ENCODE data around the gene RPS21. TPM values are rescaled to one million over a fixed set of nuclear protein-coding genes. Genes with fewer than 3 reads are reported as not detected.
"Not testable (repeated sequence)": the region's sequence is repeated elsewhere in the genome, so short reads cannot be mapped to it uniquely, and the experiment has no call there.

RPS21 gene
- total RNA-seq, 1 donor from 2014 or later = 1,418 TPM

DNA sequence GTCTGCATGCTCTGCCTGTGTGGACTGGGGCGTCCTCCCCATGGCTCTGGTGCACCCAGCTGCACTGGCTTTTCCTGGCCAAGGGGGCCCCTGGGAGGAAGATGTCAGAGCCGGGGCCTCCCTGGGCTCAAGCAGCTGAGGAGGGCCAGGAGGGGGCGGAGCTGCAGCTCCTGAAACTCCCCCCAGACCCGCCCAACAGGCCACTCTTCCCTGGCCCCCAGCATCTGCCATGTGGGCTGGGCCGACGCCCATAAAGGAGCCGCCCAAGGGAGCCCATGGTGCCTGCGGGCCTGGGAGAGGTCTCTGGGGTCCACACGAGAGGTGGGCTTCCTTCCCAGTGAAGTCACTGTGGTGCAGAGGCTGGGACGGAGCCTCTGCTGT, 36.4 kb downstream of the RPS21 start:
- Histone ChIP-seq H3K4me1 (ENCODE audit: control insufficient read depth in 3 of 3, insufficient read depth in 3 of 3, low read length in 3 of 3) (no peaks in the 10 kb centered on the region), H3K9ac (ENCODE audit: low read depth in 1 of 3, low read length in 3 of 3) (no peak overlapping the region), H3K27me3 (ENCODE audit: control insufficient read depth in 3 of 3, insufficient read depth in 3 of 3, low read length in 3 of 3) (peaks cover 16 to 53% (median 39%) of the 10 kb centered on the region in 3 donors), H3K36me3 (ENCODE audit: control insufficient read depth in 3 of 3, insufficient read depth in 3 of 3, low read length in 3 of 3) (no peaks in the 10 kb centered on the region), H3K9me3 (ENCODE audit: control insufficient read depth in 3 of 3, low read length in 3 of 3) (peaks cover 0 to 3% (median 0%) of the 10 kb centered on the region in 3 donors), H3K4me3 (ENCODE audit: low read length in 3 of 3) (no peak overlapping the region), H3K27ac (ENCODE audit: low read depth, low read length) (no peak overlapping the region)

DNA sequence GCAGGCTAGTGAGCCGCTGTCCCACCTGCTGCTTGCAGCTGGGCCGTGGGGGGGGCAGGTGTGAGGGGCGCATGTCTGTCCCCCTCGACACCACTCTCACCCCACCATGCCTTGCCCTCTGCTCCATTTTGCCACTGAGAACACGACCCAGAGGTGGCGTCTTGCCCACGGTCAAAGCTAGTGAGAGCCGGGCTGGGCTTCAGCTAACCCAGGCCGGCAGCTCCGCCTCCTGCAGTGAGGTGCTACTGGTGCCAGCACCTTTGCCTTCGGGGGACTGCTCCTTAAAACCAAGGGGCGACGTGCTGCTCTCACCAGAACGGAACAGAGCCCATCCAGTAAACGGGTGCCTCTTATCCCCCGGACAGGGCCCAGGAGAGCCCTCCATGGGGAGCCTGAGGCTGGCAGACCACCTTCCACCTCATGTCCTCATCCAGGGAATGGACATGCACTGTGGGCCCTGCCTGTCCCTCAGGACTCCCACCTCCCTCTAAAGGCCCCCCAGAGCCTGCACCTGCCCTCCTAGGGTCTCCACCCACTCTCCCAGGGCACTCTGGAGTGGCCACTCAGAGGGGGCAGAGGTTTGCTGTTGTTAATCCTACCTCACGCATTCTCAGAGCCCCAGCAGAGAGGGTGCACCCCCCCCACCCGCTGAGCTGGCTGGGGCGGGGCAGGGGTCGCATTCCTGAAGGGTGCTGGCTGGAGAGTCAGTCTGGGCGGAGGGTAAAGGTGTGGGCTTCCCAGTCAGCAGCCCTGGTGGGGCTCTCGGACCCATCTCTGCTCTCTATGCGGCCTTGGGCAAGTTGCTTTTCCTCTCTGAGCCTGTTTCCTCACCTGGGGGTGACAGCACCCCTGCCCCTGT, 37.6 kb downstream of the RPS21 start:
- peaks cover 0 to 3% (median 0%) of the 10 kb centered on the region in 3 donors for H3K9me3 ChIP-seq (ENCODE audit: control insufficient read depth in 3 of 3, low read length in 3 of 3)
- H3K4me3 ChIP-seq (ENCODE audit: low read length in 3 of 3) = no peak overlapping the region
- H3K9ac ChIP-seq (ENCODE audit: low read depth in 1 of 3, low read length in 3 of 3) = no peak overlapping the region
- H3K27ac ChIP-seq (ENCODE audit: low read depth, low read length) = no peak overlapping the region
- no peaks in the 10 kb centered on the region for H3K4me1 ChIP-seq (ENCODE audit: control insufficient read depth in 3 of 3, insufficient read depth in 3 of 3, low read length in 3 of 3)
- H3K27me3 ChIP-seq (ENCODE audit: control insufficient read depth in 3 of 3, insufficient read depth in 3 of 3, low read length in 3 of 3) = peaks cover 22 to 58% (median 43%) of the 10 kb centered on the region in 3 donors
- no peaks in the 10 kb centered on the region for H3K36me3 ChIP-seq (ENCODE audit: control insufficient read depth in 3 of 3, insufficient read depth in 3 of 3, low read length in 3 of 3)

DNA sequence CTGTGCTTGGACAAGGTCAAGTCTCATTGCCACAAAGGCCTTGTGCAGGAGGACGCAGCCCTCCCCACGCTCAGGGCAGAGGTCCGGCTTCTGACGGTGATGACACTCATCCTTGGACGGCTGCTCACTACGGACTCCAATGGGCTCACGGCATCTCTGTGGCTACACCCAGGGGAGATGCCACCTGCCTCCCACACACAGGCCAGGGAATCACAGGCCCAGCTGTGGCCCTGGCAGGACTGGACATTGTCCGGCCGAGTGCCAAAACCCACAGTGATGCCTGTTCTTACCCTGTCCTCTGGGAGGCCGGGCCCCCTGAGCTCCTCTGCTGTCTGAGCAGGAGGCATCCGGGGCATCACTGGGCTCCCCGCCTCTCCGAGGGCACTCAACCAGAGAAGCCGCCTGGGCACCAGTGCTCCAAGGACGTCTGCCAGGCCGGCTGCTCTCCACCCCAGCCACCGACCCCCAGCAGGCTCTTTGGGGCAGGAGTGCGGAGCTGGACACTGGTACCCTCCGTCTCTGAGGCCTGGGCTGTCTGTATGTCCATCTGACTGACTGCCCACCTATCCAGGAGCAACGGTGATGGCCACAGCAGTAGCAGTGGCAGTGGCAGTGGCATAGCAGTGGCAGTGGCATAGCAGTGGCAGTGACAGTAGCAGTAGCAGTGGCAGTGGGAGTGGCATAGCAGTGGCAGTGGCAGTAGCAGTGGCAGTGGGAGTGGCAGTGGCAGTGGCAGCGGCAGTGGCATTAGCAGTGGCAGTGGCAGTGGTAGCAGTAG, 38.6 kb downstream of the RPS21 start:
- H3K36me3 ChIP-seq (ENCODE audit: control insufficient read depth in 3 of 3, insufficient read depth in 3 of 3, low read length in 3 of 3) = no peaks in the 10 kb centered on the region
- no peak overlapping the region for H3K27ac ChIP-seq (ENCODE audit: low read depth, low read length)
- no peak overlapping the region for H3K4me3 ChIP-seq (ENCODE audit: low read length in 3 of 3)
- peaks cover 0 to 3% (median 0%) of the 10 kb centered on the region in 3 donors for H3K9me3 ChIP-seq (ENCODE audit: control insufficient read depth in 3 of 3, low read length in 3 of 3)
- H3K9ac ChIP-seq (ENCODE audit: low read depth in 1 of 3, low read length in 3 of 3) = no peak overlapping the region
- H3K27me3 ChIP-seq (ENCODE audit: control insufficient read depth in 3 of 3, insufficient read depth in 3 of 3, low read length in 3 of 3) = peaks cover 22 to 64% (median 52%) of the 10 kb centered on the region in 3 donors
- H3K4me1 ChIP-seq (ENCODE audit: control insufficient read depth in 3 of 3, insufficient read depth in 3 of 3, low read length in 3 of 3) = no peaks in the 10 kb centered on the region

DNA sequence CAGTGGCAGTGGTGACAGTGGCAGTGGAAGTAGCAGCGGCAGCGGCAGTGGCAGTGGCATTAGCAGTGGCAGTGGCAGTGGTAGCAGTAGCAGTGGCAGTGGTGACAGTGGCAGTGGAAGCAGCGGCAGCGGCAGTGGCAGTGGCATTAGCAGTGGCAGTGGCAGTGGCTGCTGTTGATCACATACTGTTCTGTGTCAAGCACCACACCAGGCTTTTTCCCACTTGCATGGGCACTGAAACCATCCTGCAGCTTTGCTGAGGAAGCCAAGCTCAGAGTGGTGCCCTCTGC, 39.1 kb downstream of the RPS21 start:
- H3K4me1 ChIP-seq (ENCODE audit: control insufficient read depth in 3 of 3, insufficient read depth in 3 of 3, low read length in 3 of 3); H3K9me3 ChIP-seq (ENCODE audit: control insufficient read depth in 3 of 3, low read length in 3 of 3); H3K4me3 ChIP-seq (ENCODE audit: low read length in 3 of 3); H3K27ac ChIP-seq (ENCODE audit: low read depth, low read length); H3K9ac ChIP-seq (ENCODE audit: low read depth in 1 of 3, low read length in 3 of 3); H3K36me3 ChIP-seq (ENCODE audit: control insufficient read depth in 3 of 3, insufficient read depth in 3 of 3, low read length in 3 of 3): not testable (repeated sequence)
- H3K27me3 ChIP-seq (ENCODE audit: control insufficient read depth in 3 of 3, insufficient read depth in 3 of 3, low read length in 3 of 3) = peaks cover 22 to 65% (median 52%) of the 10 kb centered on the region in 3 donors

DNA sequence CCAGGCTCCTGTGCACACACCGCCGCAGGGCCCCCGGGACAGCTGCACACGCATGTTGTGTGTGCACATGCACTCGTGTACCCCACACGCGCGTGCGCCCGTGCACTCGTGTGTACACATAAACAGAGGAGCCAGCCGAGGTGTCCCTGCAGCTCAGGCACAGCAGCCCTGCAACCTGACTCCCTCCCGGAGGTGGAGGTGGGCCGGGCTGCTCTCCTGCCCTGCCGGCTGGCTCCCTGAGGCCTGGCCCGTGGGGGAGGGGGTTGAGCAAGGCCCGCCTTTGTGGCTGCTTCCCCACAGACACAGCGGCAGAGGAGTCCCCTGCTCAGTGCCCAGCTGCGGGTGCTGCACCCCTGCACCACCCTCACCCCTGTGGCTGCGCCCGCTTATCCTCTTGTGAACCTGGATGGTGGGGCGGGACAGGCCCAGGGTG, 39.8 kb downstream of the RPS21 start:
- H3K27ac ChIP-seq (ENCODE audit: low read depth, low read length) = no peak overlapping the region
- H3K27me3 ChIP-seq (ENCODE audit: control insufficient read depth in 3 of 3, insufficient read depth in 3 of 3, low read length in 3 of 3) = peaks cover 22 to 62% (median 52%) of the 10 kb centered on the region in 3 donors

DNA sequence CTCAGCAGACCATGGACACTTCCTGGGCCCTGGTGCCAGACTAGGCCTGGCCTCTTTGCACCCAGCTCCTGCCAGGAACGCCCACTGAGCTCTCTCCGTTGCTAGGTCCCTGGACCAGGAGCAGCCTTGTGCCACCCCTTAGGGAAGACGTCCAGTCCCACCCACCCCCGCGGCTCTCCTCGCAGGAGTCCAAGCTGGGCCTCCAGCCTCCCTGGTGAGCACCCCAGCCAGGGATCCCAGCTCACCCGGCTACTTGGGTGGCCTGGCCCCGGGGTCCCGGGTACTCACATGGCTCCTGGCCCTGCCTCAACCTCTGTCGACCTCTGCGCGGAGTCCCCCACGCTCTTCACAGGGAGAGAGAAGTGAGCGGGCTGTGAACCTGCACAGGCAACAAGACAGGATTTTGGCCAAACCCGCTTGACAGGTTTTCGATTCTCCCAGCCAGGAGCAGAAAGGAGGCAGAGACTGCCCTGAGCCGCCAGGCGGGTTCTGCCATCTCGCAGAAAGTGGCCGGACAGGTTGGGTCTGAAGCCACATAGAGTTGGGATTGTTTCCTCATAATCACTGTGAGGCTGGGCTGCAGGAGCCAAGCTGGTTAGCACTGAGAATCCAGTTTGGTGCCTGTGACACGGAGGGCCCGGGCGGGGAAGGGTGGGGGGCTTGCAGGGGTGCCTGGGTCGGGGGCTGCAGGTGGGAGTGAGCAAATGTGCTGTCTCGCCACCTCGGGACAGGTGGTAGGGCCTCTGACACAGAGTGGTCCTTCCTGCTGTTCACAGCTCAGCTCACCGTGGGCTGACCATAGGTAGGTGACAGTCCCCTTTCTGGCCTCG, 40.5 kb downstream of the RPS21 start, which contains the start of gene RBBP8NL:
Gene RBBP8NL (minus strand): TSS at position 368 of the 830 bp plus-strand sequence. CDS start 7,892 bp downstream, outside the sequence.
- peaks cover 22 to 61% (median 56%) of the 10 kb centered on the region in 3 donors for H3K27me3 ChIP-seq (ENCODE audit: control insufficient read depth in 3 of 3, insufficient read depth in 3 of 3, low read length in 3 of 3)
- H3K4me1 ChIP-seq (ENCODE audit: control insufficient read depth in 3 of 3, insufficient read depth in 3 of 3, low read length in 3 of 3) = no peaks in the 10 kb centered on the region
- no peaks in the 10 kb centered on the region for H3K36me3 ChIP-seq (ENCODE audit: control insufficient read depth in 3 of 3, insufficient read depth in 3 of 3, low read length in 3 of 3)
- H3K9ac ChIP-seq (ENCODE audit: low read depth in 1 of 3, low read length in 3 of 3) = no peak within 1 kb of the TSS
- no peak within 1 kb of the TSS for H3K4me3 ChIP-seq (ENCODE audit: low read length in 3 of 3)
- H3K27ac ChIP-seq (ENCODE audit: low read depth, low read length) = no peak within 1 kb of the TSS
- no peaks in the 10 kb centered on the region for H3K9me3 ChIP-seq (ENCODE audit: control insufficient read depth in 3 of 3, low read length in 3 of 3)

More for the DNA sequence above, 39.8 kb downstream of the RPS21 start:
- H3K4me3 ChIP-seq (ENCODE audit: low read length in 3 of 3) = no peak overlapping the region
- no peaks in the 10 kb centered on the region for H3K9me3 ChIP-seq (ENCODE audit: control insufficient read depth in 3 of 3, low read length in 3 of 3)
- no peaks in the 10 kb centered on the region for H3K36me3 ChIP-seq (ENCODE audit: control insufficient read depth in 3 of 3, insufficient read depth in 3 of 3, low read length in 3 of 3)
- no peak overlapping the region for H3K9ac ChIP-seq (ENCODE audit: low read depth in 1 of 3, low read length in 3 of 3)
- no peaks in the 10 kb centered on the region for H3K4me1 ChIP-seq (ENCODE audit: control insufficient read depth in 3 of 3, insufficient read depth in 3 of 3, low read length in 3 of 3)

DNA sequence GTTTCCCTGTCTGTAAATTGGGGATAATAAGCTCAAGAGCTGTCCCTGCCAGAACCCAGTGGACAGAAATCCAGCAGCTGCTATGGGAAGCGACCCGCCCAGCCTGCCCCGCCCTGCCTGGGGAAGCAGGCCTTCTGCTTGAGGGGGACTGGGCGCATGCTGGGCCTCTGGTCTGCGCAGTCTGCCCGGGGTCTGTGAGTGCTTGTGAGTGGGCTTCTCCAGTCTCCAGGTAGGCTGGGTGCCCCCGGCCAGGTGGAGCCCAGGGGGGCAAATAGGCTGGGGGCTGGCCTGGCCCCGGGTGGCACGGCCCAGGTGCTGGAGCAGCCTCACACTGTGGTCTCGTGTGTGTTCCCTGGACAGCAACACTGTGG, 41.1 kb downstream of the RPS21 start:
- Histone ChIP-seq H3K4me1 (ENCODE audit: control insufficient read depth in 3 of 3, insufficient read depth in 3 of 3, low read length in 3 of 3) (no peaks in the 10 kb centered on the region), H3K27me3 (ENCODE audit: control insufficient read depth in 3 of 3, insufficient read depth in 3 of 3, low read length in 3 of 3) (peaks cover 22 to 57% (median 52%) of the 10 kb centered on the region in 3 donors), H3K4me3 (ENCODE audit: low read length in 3 of 3) (no peak overlapping the region), H3K9ac (ENCODE audit: low read depth in 1 of 3, low read length in 3 of 3) (no peak overlapping the region), H3K9me3 (ENCODE audit: control insufficient read depth in 3 of 3, low read length in 3 of 3) (no peaks in the 10 kb centered on the region), H3K27ac (ENCODE audit: low read depth, low read length) (no peak overlapping the region), H3K36me3 (ENCODE audit: control insufficient read depth in 3 of 3, insufficient read depth in 3 of 3, low read length in 3 of 3) (no peaks in the 10 kb centered on the region)

DNA sequence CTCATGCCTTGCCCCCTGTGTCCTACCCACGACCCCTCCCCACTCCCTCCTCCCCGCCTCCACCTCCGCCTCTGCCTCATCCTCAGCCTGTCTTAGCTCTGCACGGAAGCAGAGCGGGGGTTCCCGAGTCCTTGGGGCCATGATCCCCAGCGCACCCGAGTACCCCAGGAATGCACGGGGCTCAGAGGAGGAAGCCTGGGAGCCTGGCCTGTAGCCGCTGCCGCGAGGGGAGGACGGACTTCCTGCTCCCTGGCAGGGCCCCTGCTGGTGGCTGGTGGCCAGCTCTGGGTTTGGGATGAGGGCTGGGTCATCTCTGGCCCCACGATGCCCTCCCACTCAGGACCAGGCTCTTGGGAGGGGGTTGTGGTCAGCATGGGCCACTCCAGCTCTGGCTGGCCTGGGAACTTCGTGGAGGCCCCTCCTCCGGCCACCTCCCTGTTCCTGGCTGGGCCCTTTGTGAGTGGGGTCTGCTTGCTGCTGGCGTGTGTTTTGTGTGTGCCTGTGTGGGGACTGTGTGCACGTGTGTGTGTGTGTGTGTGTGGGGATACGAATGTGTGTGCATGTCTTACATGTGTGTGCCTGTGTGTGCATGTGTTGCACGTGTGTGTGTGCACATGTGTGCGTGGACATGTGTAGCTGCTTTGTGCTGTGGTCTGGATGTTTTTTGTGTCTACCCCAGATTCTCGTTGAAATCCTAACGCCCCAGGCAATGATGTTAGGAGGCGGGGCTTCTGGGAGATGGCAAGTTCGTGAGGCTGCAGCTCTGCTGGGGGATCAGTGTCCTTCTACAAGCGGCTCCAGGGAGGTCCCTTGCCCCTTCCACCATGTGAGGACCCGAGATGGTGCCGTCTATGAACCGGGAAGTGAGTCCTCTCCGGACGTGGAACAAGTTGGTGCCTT, 41.7 kb downstream of the RPS21 start:
- H3K4me3 ChIP-seq (ENCODE audit: low read length in 3 of 3) = no peak overlapping the region
- H3K36me3 ChIP-seq (ENCODE audit: control insufficient read depth in 3 of 3, insufficient read depth in 3 of 3, low read length in 3 of 3) = no peaks in the 10 kb centered on the region
- no peaks in the 10 kb centered on the region for H3K9me3 ChIP-seq (ENCODE audit: control insufficient read depth in 3 of 3, low read length in 3 of 3)
- peaks cover 19 to 50% (median 45%) of the 10 kb centered on the region in 3 donors for H3K27me3 ChIP-seq (ENCODE audit: control insufficient read depth in 3 of 3, insufficient read depth in 3 of 3, low read length in 3 of 3)
- no peak overlapping the region for H3K27ac ChIP-seq (ENCODE audit: low read depth, low read length)
- H3K9ac ChIP-seq (ENCODE audit: low read depth in 1 of 3, low read length in 3 of 3) = no peak overlapping the region
- H3K4me1 ChIP-seq (ENCODE audit: control insufficient read depth in 3 of 3, insufficient read depth in 3 of 3, low read length in 3 of 3) = peaks cover 5 to 6% (median 5%) of the 10 kb centered on the region in 3 donors

Data from skeletal muscle tissue (tissue), 4 donors.